HG02759 (cell line): ENCODE measurements around the gene MUC5B.

Source experiments
- ATAC-seq: cut with Tn5 transposase; IDR thresholded peaks from one replicate; pipeline ENCODE4 v1.9.1; 2021; ENCODE audit warnings: mild to moderate bottlenecking, moderate library complexity; ENCODE audit not compliant: unreplicated experiment

Gene MUC5B

DNA sequence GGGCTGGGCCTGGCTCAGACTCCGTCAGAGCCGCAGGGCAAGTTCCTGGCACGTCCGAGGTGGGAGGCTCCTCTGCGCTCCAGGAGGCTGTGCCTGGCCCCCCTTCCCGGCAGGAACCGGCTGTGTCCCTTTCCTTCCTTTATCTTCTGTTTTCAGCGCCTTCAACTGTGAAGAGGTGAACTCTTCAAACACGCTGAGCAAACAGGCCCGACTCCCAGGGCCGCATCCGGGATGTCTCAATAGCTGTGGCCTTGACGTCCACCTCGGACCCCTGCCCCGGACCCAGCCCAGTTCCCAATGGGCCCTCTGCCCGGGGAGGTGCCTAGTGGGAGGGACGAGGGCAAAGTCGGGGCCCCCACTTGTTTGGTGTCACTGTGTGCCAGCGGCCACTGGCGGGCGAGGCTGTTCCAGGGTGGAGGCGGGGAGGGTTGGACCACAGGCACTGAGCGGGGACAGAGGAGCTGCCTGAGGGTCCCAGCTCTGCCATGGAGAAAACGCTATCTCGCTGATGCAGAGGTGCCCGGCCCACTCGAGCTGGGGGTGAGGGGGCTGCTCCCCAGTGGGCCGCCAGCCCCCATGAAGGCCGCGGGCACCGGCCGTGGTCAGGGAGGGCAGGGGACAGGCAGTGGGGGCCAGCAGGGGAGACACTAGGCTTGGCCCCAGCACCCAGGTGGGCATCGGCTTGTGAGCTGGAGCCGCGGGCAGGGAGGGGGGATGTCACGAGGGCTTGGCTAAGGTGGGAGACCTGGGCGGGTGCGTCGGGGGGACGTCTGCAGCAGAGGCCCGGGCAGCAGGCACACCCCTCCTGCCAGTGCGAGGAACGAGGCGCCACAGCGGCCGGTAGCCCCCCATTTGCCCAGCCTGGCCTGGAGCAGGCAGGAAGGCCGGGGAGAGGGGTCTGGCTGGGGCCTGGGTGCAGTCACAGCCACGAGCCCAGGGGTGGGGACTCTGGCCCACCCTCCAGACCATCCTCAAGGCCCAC lies 2.7 kb upstream of the MUC5B start:
- no peak for ATAC-seq

DNA sequence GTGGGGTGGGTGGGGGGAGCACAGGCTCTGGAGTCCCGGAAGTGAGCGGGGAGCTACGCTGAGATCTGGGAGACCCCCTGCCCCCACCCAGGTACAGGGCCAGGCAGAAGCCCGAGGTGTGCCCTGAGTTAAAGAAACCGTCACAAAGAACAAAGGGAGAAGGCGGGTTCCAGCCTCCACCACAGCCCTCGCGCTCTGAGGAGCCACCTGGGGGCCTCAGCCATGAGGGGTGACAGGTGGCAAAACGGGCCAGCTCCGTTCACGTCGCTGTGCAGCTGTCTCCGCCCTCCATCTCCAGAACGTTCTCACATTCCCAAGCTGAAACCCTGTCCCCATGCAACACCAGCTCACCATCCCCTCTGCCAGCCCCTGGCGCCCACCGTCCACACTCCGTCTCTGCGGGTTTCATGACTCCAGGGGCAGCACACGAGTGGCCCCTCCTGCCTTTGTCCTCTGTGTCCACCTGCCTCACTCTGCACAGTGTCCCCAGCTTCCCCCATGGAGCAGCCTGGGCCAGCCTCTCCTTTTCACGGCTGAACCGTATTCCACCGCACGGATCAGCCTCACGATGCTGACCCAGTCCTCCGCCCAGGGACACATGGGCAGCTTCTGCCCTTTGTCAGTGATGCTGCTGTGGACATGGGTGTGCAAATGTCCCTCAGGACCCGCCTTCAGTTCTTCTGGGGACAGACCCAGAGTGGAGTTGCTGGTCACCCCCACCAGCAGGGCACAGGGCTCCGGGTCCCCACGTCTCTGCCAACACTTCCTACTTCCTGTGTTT lies 1.7 kb upstream of the MUC5B start:
- no peak for ATAC-seq

DNA sequence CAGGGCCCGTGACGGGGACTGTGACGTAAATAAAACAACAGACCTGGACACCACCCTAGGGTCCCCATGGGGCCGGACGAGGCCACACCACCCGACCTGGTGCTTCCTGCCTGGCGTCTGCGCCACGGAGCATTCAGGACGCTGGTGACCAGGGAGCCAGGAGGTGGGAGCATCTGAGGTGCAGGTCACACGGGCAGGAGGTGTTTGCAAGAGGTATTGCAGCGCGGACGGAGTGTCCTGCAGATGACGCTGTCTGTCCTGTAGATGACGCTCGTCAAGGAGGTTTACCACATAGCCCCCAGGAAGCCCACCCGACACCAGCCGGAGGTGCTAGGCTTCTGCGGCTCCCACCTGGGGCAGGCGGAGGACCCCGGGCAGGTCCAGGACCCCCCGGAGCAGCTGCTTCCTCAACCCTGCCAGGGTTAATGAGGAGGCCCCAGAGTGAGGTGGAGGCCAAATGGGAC lies 986 bp upstream of the MUC5B start:
- no peak for ATAC-seq

DNA sequence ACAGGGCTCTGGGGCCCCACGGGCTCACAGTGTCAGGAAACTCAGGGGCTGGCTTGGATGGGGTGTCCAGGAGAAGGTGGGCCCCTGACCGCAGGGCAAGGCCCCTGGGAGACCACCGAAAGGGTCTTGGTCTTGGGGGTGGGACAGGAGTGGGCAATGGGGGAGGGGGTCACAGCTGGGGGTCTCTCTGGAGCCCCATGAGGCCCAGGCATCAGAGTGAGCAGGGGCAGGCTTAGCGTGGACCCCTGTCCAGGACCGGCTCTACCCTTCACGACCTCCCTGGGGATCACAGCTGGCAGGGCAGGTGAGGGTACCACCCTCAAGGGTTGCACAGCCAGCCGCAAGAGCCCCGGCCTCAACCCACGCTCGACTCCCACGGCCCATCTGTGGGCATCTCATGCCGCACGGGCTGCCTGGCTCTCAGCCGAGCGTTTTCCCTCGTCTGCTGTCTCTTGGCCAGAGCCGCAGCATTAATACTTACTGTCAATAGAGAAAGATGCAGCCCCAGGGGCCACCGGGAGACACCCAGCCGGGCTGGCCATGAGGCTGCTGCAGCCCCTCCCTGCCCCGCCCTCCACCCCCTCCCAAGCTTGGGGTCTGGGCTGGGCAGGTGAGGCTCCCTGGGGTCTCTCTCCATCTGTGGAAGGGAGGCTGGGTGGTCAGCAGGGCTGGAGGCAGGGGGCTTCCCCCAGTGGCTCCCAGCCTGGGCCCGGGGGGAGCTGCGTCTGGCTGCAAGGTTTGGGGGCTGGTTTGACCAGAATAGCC lies 662 bp downstream of the MUC5B start:
- no peak for ATAC-seq

DNA sequence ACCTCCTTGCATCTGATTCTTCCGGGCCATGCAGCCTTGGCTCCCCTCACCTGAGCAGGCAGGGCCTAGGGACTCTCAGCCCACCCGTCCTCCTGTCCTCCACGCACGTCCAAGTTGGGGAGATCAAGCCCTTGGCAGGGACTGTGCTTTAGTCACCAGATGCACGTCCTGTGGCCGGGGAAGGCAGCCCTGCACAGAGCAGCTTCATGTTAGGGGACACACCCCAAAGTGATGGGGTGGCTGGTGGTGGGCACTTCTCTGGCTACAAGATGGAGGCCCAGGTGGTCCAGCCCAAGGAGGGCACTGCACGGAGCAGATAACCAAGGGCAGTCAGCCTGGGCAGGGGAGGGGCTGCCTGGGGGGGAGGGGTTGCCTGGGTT lies 1.2 kb downstream of the MUC5B start:
- ATAC-seq = no peak

DNA sequence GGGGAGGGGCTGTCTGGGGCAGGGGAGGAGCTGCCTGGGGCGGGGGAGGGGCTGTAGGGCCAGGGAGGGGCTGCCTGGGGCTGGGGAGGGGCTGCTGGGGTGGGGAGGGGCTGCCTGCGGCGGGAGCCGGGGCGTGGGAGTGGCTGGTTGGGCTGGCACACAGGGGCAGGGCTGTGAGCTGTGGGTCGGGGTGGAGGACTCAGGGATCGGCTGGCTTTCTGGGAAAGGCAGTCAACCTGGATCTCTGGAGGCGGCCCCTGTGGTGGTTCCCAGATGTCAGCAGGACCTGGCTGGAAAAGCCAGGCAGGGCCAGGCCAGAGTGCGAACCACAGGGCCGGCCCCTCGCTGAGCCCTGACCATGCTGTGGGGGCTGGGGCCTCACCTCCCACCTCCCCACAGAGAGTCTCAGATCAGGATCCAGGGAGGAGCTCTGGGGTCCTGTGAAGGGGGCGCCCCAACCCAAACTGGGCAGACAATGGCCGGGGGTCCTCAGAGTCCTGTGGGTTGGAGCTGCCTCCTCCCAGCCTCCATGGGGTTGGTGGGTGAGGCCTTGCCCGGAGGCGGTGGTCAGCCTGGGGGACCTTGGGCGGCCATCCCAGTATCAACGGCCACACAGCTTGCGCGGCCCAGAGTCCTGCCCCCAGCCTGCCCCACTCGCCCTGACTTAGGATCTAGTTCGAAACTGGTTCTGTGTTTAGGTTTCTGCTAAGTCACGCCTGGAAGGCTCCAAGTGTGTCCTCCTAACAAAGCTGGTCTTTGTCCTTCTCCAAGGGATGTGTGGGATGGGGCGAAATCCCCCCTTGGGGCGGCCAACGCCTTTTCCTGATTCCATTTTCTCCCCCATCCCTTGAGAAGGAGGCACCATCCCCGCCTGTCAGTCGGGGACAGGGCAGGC lies 1.9 kb downstream of the MUC5B start:
- ATAC-seq = no peak

DNA sequence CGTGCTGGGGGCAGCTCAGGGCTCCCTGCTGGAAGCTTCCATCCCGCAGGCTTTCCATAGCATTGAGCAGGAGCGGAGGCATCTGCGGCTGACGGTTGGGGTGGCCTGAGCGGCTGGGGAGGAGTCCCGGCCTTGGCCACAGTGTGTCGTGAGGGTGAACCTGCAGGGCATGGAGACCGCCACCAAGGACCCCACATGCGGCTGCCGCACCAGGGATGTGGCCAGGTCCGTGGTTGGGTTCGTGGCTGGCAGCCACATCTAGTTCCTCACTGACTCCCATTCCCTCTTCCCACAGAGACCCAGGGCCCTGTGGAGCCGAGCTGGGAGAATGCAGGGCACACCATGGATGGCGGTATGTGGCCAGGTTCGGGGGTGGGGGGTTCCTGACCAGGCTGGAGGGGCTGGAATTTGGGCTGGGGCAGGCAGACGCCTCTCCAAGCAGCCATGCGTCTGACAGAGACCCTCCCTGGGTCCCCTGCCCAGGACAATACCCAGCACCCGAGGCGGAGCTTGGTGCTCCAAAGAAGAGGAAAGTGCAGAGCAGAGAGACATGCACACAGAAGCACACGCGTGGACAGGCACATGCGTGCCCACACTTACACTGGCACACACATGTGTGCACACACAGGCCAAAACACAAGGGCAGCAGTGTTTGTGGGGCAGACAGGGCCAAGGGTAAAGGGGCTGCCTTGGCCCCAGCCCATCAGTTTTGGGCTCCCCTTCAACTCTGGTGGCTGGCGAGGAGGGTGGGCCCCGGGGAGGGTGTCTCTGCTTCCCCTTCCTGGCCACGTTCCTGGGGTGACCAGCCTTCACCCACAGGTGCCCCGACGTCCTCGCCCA lies 2.7 kb downstream of the MUC5B start:
- ATAC-seq = no peak

DNA sequence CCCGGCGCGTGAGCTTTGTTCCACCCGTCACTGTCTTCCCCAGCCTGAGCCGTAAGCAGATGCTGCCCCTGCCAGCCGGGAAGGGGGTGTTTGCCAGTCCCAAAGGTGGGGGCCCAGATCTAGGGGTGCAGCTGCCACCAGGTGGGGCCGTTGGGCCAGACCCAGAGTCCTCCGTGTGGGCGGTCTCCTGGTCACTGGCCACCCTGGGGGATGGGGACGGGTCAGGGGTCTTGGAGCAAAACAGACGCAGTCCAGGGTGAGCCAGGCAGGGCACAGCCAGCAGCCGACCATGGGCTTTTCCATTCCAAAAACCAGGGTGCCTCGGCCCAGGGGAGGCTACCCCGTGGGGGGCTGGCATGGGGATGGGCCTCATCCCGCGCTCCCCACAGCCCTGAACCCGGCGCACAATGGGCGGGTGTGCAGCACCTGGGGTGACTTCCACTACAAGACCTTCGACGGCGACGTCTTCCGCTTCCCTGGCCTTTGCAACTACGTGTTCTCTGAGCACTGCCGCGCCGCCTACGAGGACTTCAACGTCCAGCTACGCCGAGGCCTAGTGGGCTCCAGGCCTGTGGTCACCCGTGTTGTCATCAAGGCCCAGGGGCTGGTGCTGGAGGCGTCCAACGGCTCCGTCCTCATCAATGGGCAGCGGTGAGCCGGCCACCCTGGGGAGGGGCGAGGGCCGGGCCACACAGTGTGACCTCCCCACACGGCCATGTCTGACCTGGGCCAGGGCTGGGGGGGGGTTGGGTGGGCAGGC lies 3.5 kb downstream of the MUC5B start:
- ATAC-seq = no peak

DNA sequence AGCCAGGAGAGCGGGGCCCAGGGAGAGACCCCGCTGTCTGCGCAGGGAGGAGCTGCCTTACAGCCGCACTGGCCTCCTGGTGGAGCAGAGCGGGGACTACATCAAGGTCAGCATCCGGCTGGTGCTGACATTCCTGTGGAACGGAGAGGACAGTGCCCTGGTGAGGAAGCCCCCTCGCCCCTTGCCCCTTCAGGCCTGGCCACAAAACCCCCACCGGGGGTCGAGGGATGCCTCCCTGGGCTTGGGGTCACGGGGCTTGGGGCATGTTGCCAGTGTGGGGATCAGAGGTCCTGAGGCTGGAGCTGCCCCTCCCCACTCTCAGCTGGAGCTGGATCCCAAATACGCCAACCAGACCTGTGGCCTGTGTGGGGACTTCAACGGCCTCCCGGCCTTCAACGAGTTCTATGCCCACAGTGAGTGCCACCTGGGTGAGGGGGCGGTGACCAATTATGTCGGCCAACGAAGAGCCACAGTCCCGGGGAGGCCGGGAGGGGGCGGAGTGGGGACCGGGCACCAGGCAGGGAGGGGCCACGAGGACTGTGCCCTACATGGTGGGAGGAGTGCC lies 4.2 kb downstream of the MUC5B start:
- ATAC-seq = no peak

DNA sequence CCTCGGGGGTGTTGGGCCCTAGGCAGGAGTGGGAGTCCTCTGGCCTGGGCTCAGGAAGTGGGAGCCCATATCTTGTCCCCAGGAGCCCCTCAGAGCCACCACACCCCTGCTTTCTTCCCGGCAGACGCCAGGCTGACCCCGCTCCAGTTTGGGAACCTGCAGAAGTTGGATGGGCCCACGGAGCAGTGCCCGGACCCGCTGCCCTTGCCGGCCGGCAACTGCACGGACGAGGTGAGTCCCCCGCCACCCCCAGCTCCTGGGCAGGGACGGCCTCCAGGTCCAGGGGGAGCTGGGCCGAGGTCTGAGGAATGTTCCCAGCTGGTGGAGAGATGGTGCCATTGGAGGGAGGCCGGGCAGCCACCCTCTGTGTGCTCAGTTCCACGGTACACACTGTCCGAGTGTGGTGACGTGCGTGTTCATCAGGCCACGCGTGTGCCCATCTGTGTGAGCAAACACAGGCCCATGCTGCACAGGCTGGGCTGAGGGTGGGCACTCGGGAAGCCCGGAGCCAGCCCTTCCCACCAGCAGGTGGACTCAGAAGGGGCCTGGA lies 4.8 kb downstream of the MUC5B start:
- no peak for ATAC-seq

DNA sequence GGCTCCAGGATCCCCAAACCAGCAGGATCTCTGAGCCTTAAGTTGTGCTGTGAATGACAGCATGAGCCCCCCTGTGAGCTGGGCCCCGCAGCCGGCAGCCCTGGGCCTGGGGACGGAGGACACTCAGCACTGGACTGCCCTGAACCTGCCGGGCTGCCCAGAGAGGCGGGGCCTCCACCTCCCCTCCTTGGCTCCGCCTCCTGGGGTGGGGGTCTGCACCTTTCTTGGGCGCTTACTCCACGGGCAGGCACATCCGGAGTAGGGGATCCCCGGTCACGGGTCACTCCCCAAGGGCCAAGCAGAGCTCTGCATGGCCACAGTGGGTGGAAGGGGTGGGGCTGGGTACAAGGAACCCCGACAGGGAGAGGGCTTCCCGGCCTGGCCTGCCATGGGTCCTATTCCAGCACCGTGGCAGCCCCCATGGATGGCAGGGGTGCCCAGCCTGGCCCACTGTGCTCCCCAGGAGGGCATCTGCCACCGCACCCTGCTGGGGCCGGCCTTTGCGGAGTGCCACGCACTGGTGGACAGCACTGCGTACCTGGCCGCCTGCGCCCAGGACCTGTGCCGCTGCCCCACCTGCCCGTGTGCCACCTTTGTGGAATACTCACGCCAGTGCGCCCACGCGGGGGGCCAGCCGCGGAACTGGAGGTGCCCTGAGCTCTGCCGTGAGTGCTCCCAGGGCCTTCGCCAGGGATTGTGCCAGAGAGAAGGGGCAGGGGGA lies 5.4 kb downstream of the MUC5B start:
- ATAC-seq = no peak

DNA sequence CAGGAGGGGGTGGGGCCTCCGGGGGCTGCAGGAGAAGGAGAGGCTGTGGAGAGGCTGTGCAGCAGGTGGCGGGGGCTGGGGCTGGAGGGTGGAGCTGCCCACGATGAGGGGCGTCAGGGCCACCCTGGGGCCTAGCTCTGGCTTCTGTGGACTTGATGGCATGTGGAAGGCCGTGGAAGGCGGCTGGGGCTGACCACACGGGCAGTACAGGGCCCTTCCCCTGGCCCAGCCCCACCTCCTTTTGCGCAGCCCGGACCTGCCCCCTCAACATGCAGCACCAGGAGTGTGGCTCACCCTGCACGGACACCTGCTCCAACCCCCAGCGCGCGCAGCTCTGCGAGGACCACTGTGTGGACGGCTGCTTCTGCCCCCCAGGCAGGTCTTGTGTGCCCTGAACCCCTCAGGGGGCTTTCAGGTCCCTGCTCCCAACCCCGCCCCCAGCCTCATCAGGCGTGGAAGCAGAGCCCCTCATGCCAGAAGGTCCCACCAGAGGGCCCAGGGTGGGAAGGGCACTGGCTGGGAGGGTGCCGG lies 6.1 kb downstream of the MUC5B start:
- ATAC-seq = no peak

DNA sequence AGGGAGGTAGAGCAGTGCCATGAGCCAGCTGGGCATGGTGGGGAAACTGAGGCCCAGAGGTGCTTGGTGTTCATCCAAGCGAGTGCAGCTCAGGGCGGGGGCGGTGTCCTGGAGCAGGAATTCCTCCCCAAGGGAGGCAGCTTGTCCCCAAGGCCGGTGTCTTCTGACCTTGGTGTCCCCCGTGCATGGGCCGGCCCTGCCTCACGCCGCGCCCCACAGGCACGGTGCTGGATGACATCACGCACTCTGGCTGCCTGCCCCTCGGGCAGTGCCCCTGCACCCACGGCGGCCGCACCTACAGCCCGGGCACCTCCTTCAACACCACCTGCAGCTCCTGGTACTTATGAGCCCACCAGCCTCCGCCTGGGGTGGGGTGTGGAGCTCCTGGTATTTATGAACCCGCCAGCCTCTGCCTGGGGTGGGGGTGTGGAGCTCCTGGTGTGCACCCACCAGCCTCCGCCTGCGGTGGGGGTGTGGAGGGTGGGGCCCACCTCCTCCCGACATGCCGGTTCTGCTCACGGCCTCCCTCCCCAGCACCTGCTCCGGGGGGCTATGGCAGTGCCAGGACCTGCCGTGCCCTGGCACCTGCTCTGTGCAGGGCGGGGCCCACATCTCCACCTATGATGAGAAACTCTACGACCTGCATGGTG lies 6.7 kb downstream of the MUC5B start:
- no peak for ATAC-seq

DNA sequence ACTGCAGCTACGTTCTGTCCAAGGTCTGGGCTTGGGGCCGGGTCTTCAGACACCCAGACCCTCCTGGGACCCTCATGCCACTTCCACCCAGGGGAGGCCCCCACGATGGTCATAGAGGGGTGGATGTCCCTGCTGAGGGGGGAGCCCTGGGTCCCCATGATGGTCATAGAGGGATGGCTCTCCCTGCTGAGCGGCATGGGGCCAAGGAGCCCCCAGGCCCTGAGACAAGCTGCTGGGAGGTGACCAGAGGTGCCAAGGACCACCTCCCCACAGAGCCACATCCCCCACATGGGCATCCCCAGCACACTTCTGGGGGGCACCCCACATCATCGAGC lies 7.2 kb downstream of the MUC5B start:
- no peak for ATAC-seq

DNA sequence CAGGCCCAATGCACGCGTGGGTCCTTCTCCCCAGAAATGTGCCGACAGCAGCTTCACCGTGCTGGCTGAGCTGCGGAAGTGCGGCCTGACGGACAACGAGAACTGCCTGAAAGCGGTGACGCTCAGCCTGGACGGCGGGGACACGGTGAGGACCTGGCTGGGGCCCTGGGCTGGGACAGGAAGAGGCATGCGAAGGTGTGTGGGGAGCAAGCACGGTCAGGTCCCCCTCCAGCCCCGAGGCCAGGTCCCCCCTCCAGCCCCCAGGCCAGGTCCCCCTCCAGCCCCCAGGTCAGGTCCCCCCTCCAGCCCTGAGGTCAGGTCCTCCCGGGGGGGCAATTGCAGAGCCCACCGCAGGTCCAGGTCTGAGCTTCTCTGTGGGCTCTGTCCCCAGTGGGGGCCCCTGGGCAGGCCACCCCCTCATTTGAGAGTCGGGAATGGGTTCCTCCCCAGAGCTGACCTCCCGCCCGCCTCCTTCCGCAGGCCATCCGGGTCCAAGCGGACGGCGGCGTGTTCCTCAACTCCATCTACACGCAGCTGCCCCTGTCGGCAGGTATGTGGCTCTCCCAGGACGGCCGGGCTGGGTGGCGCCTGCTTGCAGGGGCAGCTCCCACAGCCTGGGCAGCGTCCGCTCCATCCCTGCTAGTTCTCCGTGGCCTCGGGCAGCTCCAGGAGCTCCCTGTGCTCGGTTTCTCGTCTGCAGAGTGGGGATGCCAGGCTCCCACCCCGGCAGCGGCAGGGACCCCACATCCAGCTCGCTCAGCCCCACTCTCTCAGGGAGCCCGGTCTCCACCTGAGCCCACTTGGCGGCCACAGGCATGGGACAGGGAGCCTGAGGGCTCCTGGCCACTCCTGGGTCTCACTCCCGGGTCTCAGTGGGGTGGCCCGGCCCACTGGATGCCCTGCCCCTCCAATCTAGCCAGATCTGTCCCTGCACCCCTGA lies 7.9 kb downstream of the MUC5B start:
- no peak for ATAC-seq
